Stimulated activated CD4-positive, alpha-beta T cell treated with anti-CD3 and anti-CD28 coated beads, Interleukin-2, amount 100 ng/mL, for 24 hours (primary cell): ENCODE data around the gene APBA2.

ENCODE experiments used
- DNase-seq, 2 donors: peaks; one replicate each; pipeline ENCODE4 v3.0.0-alpha.2; 2020

Gene APBA2

GRCh38 chr15:28986108-28986507 lies 100.3 kb downstream of the APBA2 start:
- no peak for DNase-seq

GRCh38 chr15:28986726-28987125 lies 101.0 kb downstream of the APBA2 start:
- no peak for DNase-seq

- DNase-seq: no peak
These were observed 101.6 kb downstream of the APBA2 start for GRCh38 chr15:28987337-28987736.

GRCh38 chr15:28989239-28989830 lies 103.6 kb downstream of the APBA2 start:
- DNase-seq: peak in 1 of 2 donors; percentile 30

- DNase-seq: no peak
These were observed 104.1 kb downstream of the APBA2 start for GRCh38 chr15:28989896-28990295.

GRCh38 chr15:28990390-28990789 lies 104.6 kb downstream of the APBA2 start:
- DNase-seq: no peak

GRCh38 chr15:28991236-28992171 lies 105.7 kb downstream of the APBA2 start:
- DNase-seq: no peak

GRCh38 chr15:28992336-28992864 lies 106.6 kb downstream of the APBA2 start:
- no peak for DNase-seq

- no peak for DNase-seq
These were observed 107.4 kb downstream of the APBA2 start for GRCh38 chr15:28993051-28993719.

- DNase-seq: no peak
These were observed 107.9 kb downstream of the APBA2 start for GRCh38 chr15:28993720-28994053.

- peak; percentile 37 to 46 for DNase-seq
These were observed 108.5 kb downstream of the APBA2 start for GRCh38 chr15:28994142-28994830.

- no peak for DNase-seq
These were observed 109.2 kb downstream of the APBA2 start for GRCh38 chr15:28994831-28995596.

GRCh38 chr15:28995705-28996104 lies 109.9 kb downstream of the APBA2 start:
- no peak for DNase-seq

- no peak for DNase-seq
These were observed 110.5 kb downstream of the APBA2 start for GRCh38 chr15:28996289-28996688.

GRCh38 chr15:28996953-28997352 lies 111.2 kb downstream of the APBA2 start:
- no peak for DNase-seq

GRCh38 chr15:28997791-28998190 lies 112.0 kb downstream of the APBA2 start:
- DNase-seq: no peak

GRCh38 chr15:28998511-28998910 lies 112.7 kb downstream of the APBA2 start:
- no peak for DNase-seq

- DNase-seq: no peak
These were observed 117.5 kb downstream of the APBA2 start for GRCh38 chr15:29003191-29003839.

- no peak for DNase-seq
These were observed 118.1 kb downstream of the APBA2 start for GRCh38 chr15:29003840-29004233.

GRCh38 chr15:29005931-29006330 lies 120.2 kb downstream of the APBA2 start:
- DNase-seq: no peak

- DNase-seq: no peak
These were observed 123.1 kb downstream of the APBA2 start for GRCh38 chr15:29008846-29009245.

- no peak for DNase-seq
These were observed 126.3 kb downstream of the APBA2 start for GRCh38 chr15:29012097-29012496.
